GM18868 (cell line): ENCODE measurements around the gene AXDND1.
"Not testable (repeated sequence)": the region's sequence is repeated elsewhere in the genome, so short reads cannot be mapped to it uniquely, and the experiment has no call there.

Source experiments
- ATAC-seq: cut with Tn5 transposase; IDR thresholded peaks from one replicate; pipeline ENCODE4 v1.9.1; 2021; ENCODE audit warnings: mild to moderate bottlenecking, moderate library complexity; ENCODE audit not compliant: unreplicated experiment

AXDND1 gene

DNA sequence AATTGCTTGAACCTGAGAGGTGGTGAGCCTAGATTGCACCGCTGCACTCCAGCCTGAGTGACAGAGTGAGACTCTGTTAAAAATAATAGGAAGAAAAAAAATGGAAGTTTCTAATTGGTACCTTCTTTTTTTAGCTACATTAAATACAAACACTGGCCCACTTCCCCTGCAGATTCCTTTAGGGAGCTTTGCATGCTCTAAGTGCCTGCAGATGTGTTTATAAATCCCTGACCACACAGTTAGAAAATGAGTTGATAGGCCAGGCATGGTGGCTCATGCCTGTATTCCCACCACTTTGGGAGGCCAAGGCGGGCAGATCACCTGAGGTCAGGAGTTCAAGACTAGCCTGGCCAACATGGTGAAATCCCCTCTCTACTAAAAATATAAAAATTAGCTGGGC, 4.1 kb upstream of the AXDND1 start:
- ATAC-seq = not testable (repeated sequence)

DNA sequence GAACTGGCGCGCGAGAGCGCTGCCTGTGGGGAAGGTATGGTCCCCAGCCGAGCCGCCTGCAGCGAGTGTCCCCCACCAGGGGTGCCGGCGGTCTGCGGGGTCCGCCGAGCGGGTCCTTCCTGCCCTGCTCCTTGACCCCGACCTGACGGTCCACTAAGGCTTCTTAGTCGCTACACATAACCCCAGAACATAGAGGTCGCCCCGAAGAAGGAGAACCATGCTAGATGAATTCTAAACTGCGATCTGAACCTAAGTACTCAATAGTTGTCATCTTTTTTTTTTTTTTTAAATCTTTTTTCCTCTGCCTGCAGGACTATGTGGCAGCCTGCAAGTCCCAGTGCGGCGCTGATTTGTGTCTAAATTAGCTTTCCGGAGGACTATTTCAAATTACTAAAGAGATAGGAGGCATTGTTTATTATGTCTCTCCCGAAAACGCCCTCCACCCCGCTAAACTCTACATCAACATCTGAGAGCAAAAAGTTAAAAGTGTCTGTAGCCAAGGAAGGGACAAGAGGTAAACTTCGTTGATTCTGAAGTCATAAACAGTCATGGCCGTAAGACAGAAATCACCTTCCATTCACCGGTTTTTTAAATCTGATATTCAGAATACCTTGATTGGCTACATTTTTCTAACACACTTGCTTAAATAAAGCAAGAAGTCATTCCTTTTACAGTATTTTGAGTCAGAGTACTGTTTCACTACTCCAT, 476 bp downstream of the AXDND1 start:
- ATAC-seq = peak; percentile 1

DNA sequence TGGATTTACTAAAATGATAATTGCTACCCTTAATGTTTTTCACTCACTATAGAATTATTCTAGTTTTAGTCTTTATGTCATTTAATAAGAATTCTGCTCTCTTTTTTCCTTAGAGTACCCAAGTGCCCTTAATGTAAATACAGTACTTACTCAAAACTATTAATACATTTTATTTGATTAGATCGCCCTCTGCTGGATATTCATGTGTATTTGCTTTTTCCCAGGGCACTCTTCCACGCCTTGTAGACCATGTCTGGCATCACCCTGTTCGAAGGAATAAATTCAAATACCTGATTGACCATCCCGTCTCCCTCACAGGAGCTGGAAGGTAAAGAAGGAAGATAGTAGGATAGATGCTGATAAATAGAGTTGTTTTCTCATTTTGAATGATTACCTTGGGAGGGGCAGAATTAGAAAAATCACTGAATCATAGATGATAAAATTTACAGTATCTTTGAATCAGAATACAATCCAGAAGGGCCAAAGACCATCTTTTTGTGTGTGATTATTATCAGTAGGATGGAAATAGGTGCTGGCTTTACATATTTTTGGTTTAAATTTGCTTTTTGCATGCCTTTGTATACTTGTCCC, 4.1 kb downstream of the AXDND1 start:
- peak; percentile 31 for ATAC-seq

DNA sequence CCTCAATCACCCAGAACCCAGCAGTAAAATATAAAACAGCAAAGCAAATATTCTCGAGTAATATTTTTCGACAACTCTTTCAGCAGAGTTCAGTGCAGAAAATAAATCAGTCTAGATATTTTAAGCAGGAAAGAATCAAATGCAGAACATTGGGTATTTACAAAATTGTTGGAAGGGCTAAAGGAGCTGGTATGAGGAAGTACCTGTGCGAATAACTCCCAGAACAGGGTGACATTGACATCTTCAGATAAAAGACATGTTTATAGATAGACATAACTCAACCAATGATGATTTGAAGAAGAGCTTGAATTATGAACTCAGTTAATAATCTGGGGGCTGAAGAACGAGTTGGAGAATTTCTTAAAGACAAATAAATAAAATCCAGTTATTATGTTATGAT, 6.4 kb downstream of the AXDND1 start:
- no peak for ATAC-seq

DNA sequence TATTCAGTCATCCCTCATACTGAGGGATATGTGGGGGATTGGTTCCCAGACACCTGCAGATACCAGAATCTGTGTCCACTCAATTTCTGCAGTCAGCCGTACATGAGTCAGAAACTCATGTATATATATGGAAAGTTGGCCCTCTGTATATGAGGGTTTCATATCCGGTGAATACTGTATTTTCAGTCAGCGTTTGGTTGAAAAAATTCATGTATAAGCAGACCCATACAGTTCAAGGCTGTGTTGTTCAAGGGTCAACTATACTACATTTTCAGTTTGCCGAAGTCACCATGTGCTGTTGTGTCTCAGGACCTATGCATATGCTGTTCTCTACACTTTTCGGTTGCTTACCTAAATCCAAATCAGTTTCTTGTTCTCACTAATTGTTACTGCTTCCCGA, 10.5 kb downstream of the AXDND1 start:
- ATAC-seq = no peak

DNA sequence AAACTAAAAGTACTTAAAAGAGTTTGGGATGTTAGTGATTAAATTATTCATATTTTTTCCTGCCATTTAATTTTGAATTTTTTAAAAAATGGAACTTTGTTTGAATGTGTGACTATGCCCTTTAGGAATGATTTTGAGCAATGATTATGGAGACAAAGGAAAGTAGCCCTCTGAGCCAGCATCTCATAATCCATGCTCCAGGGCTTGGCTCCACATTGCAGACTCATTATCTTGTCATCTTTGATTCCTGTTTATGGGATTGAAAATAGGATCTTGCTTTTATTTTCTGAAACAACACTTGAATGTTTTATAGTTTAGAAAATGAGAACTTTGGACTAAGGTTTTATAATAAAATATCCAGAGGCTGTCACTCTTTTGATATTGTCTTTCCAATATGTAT, 14.5 kb downstream of the AXDND1 start:
- ATAC-seq = no peak

DNA sequence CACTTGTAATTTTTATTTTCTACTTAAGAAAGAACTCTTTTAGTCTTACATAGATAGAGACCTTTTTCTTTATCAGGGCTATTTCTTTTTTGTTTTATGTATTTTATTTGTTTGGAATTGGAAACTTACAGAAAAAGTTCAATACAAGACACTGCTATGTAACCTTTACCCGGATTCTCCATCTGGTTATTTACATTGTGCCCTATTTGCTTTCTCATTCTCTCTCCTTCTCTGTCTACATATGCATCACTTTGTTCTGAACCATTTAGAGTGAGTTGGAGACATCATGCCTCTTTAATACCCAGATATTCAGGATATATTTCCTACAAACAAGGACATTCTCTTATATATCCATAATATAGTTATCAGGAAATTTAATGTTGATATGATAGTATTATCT, 18.3 kb downstream of the AXDND1 start:
- no peak for ATAC-seq

DNA sequence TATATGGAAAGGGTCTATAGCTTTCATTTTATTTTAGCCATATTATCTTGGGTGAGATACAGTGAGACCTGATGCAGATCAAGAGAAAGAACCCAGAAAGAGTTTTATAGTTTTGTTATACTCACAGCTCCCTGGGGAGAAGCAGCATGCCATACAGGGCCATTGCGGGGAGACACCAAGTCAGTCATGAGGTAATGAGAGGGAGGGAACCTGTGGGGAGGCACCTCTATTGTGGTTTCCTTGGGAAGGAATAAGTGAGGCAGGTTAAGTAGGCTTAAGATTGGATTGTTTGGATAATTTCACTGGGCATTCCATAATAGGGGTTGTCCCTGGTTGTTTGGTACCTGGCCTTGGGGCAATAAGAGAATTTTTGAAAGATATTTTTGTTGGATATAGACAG, 19.7 kb downstream of the AXDND1 start:
- ATAC-seq = no peak

DNA sequence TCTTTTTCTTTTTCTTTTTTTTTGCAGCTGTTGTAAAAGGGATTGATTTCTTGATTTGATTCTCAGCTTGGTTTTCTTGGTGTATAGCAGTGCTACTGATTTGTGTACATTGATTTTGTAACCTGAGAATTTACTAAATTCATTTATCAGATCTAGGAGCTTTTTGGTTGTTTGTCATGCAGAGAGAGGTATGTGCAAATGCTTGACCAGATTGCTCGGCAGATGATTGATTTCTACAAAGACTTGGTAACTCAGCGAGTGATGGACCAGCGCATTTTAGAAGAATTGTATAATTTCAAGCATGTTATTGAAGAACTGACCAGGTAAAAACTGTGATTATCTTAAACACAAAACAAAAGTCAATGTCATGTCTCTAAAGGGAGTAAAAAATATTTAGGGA, 27.9 kb downstream of the AXDND1 start:
- ATAC-seq = no peak

DNA sequence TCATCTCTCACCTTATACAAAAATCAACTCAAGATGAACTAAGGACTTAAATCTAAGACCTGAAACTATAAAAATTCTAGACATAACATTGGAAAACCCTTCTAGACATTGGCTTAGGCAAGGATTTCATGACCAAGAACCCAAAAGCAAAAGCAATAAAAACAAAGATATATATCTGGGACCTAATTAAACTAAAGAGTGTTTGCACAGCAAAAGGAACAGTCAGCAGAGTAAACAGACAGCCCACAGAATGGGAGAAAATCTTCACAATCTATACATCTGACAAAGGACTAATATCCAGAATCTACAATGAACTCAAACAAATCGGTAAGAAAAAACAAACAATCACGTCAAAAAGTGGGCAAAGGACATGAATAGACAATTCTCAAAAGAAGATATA, 33.6 kb downstream of the AXDND1 start:
- not testable (repeated sequence) for ATAC-seq

DNA sequence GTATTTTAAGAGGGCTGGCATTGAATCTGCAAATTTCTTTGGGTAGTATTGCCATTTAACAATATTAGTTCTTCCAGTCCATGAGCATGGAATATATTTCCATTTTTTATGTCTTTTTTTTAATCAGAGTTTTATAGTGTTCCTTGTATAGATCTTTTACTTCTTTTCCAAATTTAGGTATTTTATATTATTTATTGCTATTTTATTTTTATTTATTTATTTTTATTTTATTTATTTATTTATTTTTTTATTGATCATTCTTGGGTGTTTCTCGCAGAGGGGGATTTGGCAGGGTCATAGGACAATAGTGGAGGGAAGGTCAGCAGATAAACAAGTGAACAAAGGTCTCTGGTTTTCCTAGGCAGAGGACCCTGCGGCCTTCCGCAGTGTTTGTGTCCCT, 52.0 kb downstream of the AXDND1 start:
- ATAC-seq = not testable (repeated sequence)

DNA sequence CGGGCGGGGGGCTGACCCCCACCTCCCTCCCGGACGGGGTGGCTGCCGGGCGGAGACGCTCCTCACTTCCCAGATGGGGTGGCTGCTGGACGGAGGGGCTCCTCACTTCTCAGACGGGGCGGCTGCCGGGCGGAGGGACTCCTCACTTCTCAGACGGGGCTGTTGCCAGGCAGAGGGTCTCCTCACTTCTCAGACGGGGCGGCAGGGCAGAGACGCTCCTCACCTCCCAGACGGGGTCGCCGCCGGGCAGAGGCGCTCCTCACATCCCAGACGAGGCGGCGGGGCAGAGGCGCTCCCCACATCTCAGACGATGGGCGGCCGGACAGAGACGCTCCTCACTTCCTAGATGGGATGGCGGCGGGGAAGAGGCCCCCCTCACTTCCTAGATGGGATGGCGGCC, 52.9 kb downstream of the AXDND1 start:
- ATAC-seq = not testable (repeated sequence)

DNA sequence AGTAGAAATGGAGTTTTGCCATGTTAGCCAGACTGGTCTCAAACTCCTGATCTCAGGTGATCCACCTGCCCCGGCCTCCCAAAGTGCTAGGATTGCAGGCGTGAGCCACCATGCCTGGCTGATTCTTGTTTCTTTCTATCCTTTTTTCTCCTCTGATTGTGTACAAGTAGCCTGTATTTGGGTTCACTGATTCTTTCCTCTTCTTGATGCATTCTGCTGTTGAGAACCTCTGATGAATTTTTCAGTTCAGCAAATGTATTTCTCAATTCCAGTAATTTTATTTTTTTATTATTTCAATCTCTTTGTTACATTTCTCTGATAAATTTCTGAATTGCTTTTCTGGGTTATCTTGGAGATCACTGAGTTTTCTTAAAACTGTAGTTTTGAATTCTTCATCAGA, 58.8 kb downstream of the AXDND1 start:
- no peak for ATAC-seq

DNA sequence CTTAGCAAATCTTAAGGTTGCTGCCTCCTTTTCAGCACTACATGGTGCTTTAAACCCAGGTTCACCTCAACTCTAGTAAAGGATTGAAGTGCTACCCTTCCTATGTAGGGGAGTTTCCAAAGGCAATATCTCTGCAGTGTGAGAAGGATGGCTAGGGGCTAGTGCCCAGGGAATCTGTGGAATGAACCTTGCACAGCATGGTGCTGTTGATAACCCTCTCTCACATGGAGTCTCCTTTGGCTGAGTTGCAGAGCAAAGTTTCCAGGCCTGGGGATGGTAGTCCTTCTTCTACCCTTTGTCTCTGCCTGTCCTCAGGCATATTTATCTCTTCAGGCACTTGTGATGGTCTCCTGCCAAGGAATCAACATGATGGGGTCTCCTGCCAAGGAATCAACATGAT, 59.4 kb downstream of the AXDND1 start:
- ATAC-seq = no peak

DNA sequence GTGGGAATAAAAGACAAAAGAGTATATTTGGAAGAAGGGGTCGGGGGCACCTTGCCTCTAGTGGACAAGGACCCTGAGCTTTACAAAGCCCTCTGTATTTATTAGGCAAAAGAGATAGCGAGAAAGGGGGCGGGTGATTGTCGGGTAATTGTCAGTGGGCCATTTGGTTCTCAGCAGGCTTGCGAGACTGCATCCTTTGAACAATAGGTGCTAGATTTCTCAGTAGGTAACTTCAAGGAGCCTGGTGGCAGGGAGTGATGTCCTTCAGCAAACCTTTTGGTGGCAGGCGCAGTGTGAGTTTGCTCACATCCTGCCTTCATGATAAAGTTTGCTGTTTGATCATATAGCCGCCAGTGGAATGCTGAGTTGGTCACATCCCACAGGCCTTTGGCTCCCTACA, 71.4 kb downstream of the AXDND1 start:
- no peak for ATAC-seq

DNA sequence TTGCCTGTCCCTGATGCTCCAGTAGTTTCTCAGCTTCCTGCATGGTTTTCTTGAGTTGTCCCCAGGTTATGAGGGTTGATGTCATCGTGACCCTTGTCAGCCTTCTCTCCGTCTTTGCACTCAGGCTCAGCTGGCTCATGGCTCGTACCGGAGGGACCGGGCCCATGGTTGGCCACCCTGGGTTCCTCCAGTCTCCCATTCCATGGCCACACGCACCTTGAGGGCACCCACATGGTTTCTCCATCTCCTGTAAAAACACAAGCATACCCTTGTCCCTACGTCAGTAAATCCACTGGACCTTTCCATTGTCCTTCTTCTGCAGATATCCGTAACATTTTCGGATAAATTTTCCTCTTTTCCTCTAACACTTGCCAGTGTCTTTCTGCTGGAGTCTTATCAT, 73.9 kb downstream of the AXDND1 start:
- ATAC-seq = not testable (repeated sequence)

DNA sequence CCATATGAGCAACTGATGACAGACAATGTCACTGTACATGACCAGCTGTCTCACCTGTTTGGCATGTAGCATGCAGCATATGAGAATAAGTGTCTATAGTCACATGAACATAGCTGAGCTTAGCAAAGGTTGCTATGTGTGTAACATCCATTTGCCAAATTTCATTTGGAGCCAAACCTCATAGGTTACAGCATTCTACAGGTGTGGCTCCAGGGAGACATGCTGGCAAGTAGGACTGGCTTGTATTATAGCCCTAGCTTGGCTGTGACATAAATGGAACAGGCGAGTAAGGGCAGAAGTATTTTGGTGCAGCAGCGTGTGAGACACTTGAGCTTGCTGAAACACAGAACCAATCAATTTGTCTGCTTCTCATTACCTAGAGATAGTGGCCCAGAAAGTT, 74.5 kb downstream of the AXDND1 start:
- ATAC-seq = not testable (repeated sequence)

DNA sequence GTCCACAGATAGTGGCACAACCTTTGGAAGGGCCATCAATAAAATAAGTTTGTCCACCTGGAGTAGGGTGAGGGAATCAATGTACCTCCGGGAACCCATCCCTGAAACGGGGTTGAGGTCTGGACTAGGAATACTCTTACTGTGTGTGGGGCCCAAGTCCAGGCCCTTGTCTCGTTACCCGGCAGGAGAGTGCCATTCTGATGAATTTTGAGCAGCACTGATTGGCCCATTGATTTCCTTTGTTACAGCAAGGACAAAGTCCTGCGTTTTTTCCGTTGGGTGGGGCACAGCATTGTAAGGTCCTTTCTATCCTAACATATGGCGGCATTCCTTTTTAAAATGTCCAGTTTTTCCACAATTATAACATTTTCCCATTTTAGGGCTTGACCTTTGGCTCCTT, 75.2 kb downstream of the AXDND1 start:
- no peak for ATAC-seq

DNA sequence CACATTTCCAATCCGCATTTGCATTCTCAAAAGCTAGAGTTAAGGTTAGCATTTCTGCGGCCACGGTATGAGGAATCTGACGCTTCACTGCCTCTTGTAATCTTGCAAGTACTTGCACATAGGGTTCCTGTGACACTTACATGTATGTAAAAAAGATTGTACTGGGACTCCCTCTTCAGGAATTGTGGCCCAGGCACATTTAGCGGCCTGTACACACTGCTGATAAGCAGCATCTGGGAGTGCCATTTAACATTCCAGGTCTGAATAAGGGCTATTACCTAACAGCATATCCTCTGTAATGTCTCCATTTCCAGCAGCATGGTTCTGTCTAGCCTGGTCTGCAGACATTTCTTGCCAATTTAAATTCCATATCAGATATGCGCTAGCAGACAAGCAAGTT, 75.7 kb downstream of the AXDND1 start:
- no peak for ATAC-seq

DNA sequence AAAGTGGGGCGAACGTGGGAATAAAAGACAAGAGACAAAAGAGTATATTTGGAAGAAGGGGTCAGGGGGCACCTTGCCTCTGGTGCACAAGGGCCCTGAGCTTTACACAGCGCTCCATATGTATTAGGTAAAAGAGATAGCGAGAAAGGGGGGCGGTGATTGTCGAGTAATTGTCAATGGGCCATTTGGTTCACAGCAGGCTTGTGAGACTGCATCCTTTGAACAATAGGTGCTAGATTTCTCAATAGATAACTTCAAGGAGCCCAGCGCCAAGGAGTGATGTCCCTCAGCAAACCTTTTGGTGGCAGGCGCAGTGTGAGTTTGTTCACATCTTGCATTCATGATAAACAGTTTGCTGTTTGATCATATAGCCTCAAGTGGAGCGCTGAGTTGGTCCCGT, 77.1 kb downstream of the AXDND1 start:
- ATAC-seq = not testable (repeated sequence)

DNA sequence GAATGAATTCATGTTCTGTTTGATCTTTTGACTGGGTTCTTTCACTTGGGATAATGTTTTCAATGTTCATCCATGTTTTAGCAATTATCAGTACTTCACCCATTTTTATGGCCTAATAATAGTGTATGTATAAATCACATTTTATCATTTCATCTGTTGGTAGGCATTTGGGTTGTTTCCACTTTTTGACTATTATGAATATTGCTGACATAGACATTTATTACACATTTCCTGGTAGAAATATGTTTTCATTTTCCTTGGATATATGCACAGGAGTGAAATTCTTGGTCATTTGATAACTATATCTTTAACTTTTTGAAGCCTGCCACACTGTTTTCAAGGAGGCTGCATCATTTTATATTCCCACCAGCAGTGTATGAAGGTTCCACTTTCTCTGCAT, 79.8 kb downstream of the AXDND1 start:
- no peak for ATAC-seq

DNA sequence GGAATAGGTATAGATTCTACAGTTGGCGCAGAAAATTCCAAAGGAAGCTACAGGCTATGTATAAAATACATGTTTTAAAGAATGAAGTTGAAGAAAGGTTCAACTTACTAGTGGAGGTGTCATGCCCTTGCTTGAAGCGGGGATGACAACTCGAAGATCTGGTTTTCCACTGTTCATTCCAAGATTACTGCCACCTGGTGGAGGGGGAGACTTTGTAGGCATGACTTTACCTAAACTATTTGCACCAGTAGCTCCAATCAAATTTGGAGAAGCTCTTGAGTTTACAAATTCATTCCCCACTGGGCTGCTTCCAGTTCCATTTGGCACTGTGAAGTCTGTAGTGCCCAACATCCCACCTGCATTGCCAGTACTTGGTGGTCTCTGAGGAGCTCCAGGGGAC, 81.7 kb downstream of the AXDND1 start:
- ATAC-seq = no peak
